Measurements from ENCODE around the gene TESK2. TPM values are rescaled to one million over a fixed set of nuclear protein-coding genes. Genes with fewer than 3 reads are reported as not detected.

The TESK2 gene
- total RNA-seq, 1 experiment from 2014 or later = 5.0 TPM

DNA sequence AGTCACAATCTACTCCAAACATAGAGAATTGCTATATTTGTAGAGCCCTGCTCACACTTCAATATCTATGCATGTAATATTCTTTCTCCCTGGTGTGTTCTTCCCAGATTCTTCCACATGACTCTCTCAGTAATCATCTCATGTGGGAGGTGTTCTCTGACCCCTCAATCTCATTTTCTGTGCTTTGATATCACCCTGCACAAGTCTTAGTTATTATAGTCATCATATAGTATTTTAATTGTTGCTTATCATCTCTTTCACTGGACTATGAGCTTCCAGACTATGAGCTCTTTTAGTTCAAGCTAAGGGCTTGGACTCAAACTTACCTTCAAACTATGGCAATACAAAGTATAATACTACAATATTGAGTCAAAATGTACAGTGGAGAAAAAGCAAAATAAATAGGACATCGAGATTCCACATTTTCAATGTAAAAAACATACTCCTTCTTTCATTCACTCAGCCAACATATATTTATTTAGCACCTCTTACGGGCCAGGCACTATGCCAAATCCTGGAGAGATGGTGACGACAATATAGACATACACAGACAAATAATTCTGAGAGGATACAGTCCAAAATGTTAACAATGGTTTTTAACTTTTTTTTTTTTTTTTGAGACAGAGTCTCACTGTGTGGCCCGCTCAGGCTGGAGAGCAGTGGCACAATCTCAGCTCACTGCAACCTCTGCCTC is 12.7 kb downstream of the TESK2 start:
- no TSS peak for BruUV-seq (replicated peaks)
- DNase-seq (ENCODE audit: low read depth, low spot score) = no peak
- H3K4me3 ChIP-seq (replicated peaks in 1 of 2; ENCODE audit: low read depth in 1 of 2, low read length in 2 of 2) = no peak overlapping the region
- no peak overlapping the region for H3K9ac ChIP-seq (ENCODE audit: low read length)
- H3K36me3 ChIP-seq (ENCODE audit: control insufficient read depth in 1 of 2, insufficient read depth in 2 of 2, low read length in 2 of 2) = no peaks in the 10 kb centered on the region
- ChIA-PET POLR2A (no interaction called here), RAD21 (ENCODE audit: low non-redundant PET in 1 of 2, low total read pairs in 2 of 2, uncharacterized antibody in 2 of 2, unreplicated experiment in 2 of 2) (no interaction called here), CTCF (no interaction called here)
- H2AFZ ChIP-seq (ENCODE audit: low read depth, low read length, poor library complexity, severe bottlenecking) = no peak overlapping the region
- ATAC-seq = no peak
- H3K4me2 ChIP-seq (ENCODE audit: low read length) = no peak overlapping the region
- no peaks in the 10 kb centered on the region for H4K20me1 ChIP-seq (ENCODE audit: insufficient read depth)
- no peak overlapping the region for H3K27ac ChIP-seq (ENCODE audit: low read depth, low read length)
- no peaks in the 10 kb centered on the region for H3K9me2 ChIP-seq (ENCODE audit: insufficient read depth)
- intact Hi-C loops (cut with micrococcal nuclease) = no loop called here
- TF ChIP-seq EZH2 (IDR thresholded peaks at IDR 0.05) (no peak), ATF3 (IDR thresholded peaks at IDR 0.05) (no peak), FOSL1 (IDR thresholded peaks at IDR 0.05; ENCODE audit: low read depth) (no peak), POLR2A (IDR thresholded peaks at IDR 0.05; ENCODE audit: borderline replicate concordance, extremely low read depth, insufficient read depth, insufficient read length) (no peak), EGR1 (IDR thresholded peaks at IDR 0.05; ENCODE audit: low read depth) (no peak), CEBPB (IDR thresholded peaks at IDR 0.05; ENCODE audit: low read depth) (no peak), ZNF274 (IDR thresholded peaks at IDR 0.05; ENCODE audit: low read depth, low read length) (no peak), TCF7L2 (IDR thresholded peaks at IDR 0.05; ENCODE audit: borderline replicate concordance, extremely low read depth, insufficient read depth, insufficient read length) (no peak), SP1 (IDR thresholded peaks at IDR 0.05; ENCODE audit: low read depth) (no peak), YY1 (IDR thresholded peaks at IDR 0.05; ENCODE audit: extremely low read depth, insufficient replicate concordance, low read depth, low read length) (no peak), SIN3A (IDR thresholded peaks at IDR 0.05; ENCODE audit: low read depth) (no peak), CBX3 (IDR thresholded peaks at IDR 0.05; ENCODE audit: low read depth) (no peak), EZH2phosphoT487 (IDR thresholded peaks at IDR 0.05; ENCODE audit: borderline replicate concordance) (no peak), JUND (IDR thresholded peaks at IDR 0.05) (no peak), CTCF (IDR thresholded peaks at IDR 0.05 in 2 of 3, conservative IDR thresholded peaks at IDR 0.05 in 1 of 3; ENCODE audit: borderline replicate concordance in 1 of 3, insufficient read depth in 1 of 3, low read depth in 2 of 3, low read length in 2 of 3) (no peak)
- TF ChIP-seq, protein P1, sequence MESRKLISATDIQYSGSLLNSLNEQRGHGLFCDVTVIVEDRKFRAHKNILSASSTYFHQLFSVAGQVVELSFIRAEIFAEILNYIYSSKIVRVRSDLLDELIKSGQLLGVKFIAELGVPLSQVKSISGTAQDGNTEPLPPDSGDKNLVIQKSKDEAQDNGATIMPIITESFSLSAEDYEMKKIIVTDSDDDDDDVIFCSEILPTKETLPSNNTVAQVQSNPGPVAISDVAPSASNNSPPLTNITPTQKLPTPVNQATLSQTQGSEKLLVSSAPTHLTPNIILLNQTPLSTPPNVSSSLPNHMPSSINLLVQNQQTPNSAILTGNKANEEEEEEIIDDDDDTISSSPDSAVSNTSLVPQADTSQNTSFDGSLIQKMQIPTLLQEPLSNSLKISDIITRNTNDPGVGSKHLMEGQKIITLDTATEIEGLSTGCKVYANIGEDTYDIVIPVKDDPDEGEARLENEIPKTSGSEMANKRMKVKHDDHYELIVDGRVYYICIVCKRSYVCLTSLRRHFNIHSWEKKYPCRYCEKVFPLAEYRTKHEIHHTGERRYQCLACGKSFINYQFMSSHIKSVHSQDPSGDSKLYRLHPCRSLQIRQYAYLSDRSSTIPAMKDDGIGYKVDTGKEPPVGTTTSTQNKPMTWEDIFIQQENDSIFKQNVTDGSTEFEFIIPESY (IDR thresholded peaks at IDR 0.05; ENCODE audit: extremely low read depth, insufficient replicate concordance, low read length) = no peak
- H3K4me1 ChIP-seq (ENCODE audit: control insufficient read depth in 1 of 2, insufficient read depth in 2 of 2, low read length in 2 of 2) = no peaks in the 10 kb centered on the region
- H3K27me3 ChIP-seq (ENCODE audit: insufficient read depth, low read length) = no peaks in the 10 kb centered on the region
- no peaks in the 10 kb centered on the region for H3K79me2 ChIP-seq (ENCODE audit: insufficient read depth, low read length)
- no peaks in the 10 kb centered on the region for H3K9me3 ChIP-seq (ENCODE audit: control insufficient read depth in 1 of 2, insufficient read depth in 1 of 2, low read depth in 1 of 2, low read length in 2 of 2)
